WI38 (cell line): ENCODE measurements around the gene DAPK1.

Source experiments
- H3K4me3 ChIP-seq: 2 replicates; pipeline ENCODE4 v1.5.1; 2011; ENCODE audit warnings: low read depth, mild to moderate bottlenecking, control low read depth, low read length
- CTCF ChIP-seq: IDR thresholded peaks from 2 replicates; pipeline ENCODE4 v1.5.1; 2012; ENCODE audit warnings: low read depth, mild to moderate bottlenecking, control low read depth, low read length

Gene DAPK1

GRCh38 chr9:87655731-87656130 is 158.1 kb downstream of the DAPK1 start:
- no peak overlapping the region for H3K4me3 ChIP-seq
- TF ChIP-seq CTCF = no peak

GRCh38 chr9:87656485-87656884 is 158.8 kb downstream of the DAPK1 start:
- no peak overlapping the region for H3K4me3 ChIP-seq
- no peak for TF ChIP-seq CTCF

GRCh38 chr9:87657190-87657589 is 159.5 kb downstream of the DAPK1 start:
- no peak for TF ChIP-seq CTCF
- H3K4me3 ChIP-seq = no peak overlapping the region

GRCh38 chr9:87657893-87658292 is 160.2 kb downstream of the DAPK1 start:
- H3K4me3 ChIP-seq = no peak overlapping the region
- TF ChIP-seq CTCF = no peak

GRCh38 chr9:87658511-87658910 is 160.8 kb downstream of the DAPK1 start:
- TF ChIP-seq CTCF = no peak
- H3K4me3 ChIP-seq = no peak overlapping the region

GRCh38 chr9:87659534-87660419 is 162.1 kb downstream of the DAPK1 start:
- TF ChIP-seq CTCF = no peak
- H3K4me3 ChIP-seq = no peak overlapping the region

GRCh38 chr9:87661241-87661640 is 163.6 kb downstream of the DAPK1 start:
- H3K4me3 ChIP-seq = no peak overlapping the region
- TF ChIP-seq CTCF = no peak
